Memory B cell (primary cell): ENCODE results near the gene EPB41L1.

Source experiments
- ATAC-seq: fragments of 150-1000 bp; cut with Tn5 transposase; 2 replicates; pipeline ENCODE4 v1.10.0; 2021; ENCODE audit warnings: low read depth, mild to moderate bottlenecking, moderate library complexity
- DNase-seq, 2 donors: peaks; one replicate each; pipeline ENCODE4 v3.0.0; 2022; ENCODE audit warnings: low spot score in 2 of 2
- H3K27ac Mint-ChIP-seq: one replicate; pipeline ENCODE4 v1.8.0; 2022; ENCODE audit warnings: mild to moderate bottlenecking, moderate library complexity, mixed read lengths
- H3K27me3 Mint-ChIP-seq: one replicate; pipeline ENCODE4 v1.8.0; 2022; ENCODE audit warnings: mixed read lengths
- H3K36me3 Mint-ChIP-seq: one replicate; pipeline ENCODE4 v1.8.0; 2022; ENCODE audit warnings: mild to moderate bottlenecking, mixed read lengths
- H3K4me1 Mint-ChIP-seq: one replicate; pipeline ENCODE4 v1.8.0; 2022; ENCODE audit warnings: mixed read lengths
- H3K4me3 Mint-ChIP-seq: one replicate; pipeline ENCODE4 v1.8.0; 2022; ENCODE audit warnings: mild to moderate bottlenecking, moderate library complexity, mixed read lengths
- H3K9me3 Mint-ChIP-seq: one replicate; pipeline ENCODE4 v1.8.0; 2022; ENCODE audit warnings: mixed read lengths

EPB41L1 gene

GRCh38 chr20:36117638-36118037 is 36.9 kb upstream of the EPB41L1 start:
- no peak overlapping the region for H3K27ac Mint-ChIP-seq
- no peaks in the 10 kb centered on the region for H3K9me3 Mint-ChIP-seq
- no peak for DNase-seq
- H3K27me3 Mint-ChIP-seq = peaks cover 7% of the 10 kb centered on the region
- ATAC-seq = no peak
- H3K36me3 Mint-ChIP-seq = no peaks in the 10 kb centered on the region
- no peak overlapping the region for H3K4me3 Mint-ChIP-seq
- H3K4me1 Mint-ChIP-seq = peaks cover 11% of the 10 kb centered on the region

DNA sequence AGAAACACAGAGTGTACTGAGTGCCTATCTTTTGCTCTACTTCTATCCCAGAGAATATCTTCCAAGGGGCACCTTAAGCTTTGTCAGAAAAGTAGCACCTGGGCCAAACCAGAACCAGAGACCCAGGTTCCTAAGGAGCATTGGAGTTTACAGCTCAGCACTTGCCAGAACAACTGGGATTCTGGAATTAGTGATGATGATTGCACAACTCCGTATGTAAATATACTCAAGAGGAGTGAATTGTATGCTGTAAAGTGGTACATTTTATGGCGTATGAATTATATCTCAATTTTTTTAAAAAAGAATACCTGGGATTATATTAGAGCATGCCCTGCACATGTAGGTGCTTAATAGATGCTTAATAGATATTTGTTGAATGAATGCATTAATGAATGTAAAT is 36.2 kb upstream of the EPB41L1 start:
- Mint-ChIP-seq H3K27ac (no peak overlapping the region), H3K4me1 (peaks cover 11% of the 10 kb centered on the region), H3K36me3 (no peaks in the 10 kb centered on the region), H3K9me3 (no peaks in the 10 kb centered on the region), H3K4me3 (no peak overlapping the region), H3K27me3 (peaks cover 7% of the 10 kb centered on the region)
- ATAC-seq (no peak), DNase-seq (no peak)

- Mint-ChIP-seq H3K4me1 (peaks cover 4% of the 10 kb centered on the region), H3K27ac (no peak overlapping the region), H3K4me3 (no peak overlapping the region), H3K27me3 (peaks cover 10% of the 10 kb centered on the region), H3K9me3 (no peaks in the 10 kb centered on the region), H3K36me3 (no peaks in the 10 kb centered on the region)
- DNase-seq (no peak), ATAC-seq (no peak)
Measured at GRCh38 chr20:36119537-36119936, 35.0 kb upstream of the EPB41L1 start.

DNA sequence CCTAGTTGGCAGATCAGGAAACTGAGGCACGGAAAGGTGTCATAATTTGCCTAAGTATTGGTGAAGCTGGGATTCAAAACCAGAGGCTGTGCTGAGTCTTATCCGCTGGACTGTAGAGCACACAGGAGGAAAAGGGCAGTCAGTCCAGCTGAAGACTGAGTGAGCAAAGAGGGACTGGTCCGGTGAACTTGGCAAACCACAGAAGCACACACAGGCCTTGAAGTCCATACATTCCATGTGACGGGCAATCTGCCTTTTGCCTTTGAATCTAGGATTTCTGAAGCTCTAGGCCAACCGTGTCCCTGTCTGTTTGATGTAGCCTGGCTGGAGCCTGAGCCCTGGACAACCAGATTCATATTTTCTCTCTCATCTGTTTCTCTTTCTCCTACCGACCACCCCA is 34.3 kb upstream of the EPB41L1 start:
- DNase-seq = no peak
- Mint-ChIP-seq H3K4me1 (peaks cover 2% of the 10 kb centered on the region), H3K9me3 (no peaks in the 10 kb centered on the region), H3K36me3 (no peaks in the 10 kb centered on the region), H3K4me3 (no peak overlapping the region), H3K27ac (no peak overlapping the region), H3K27me3 (peaks cover 12% of the 10 kb centered on the region)
- no peak for ATAC-seq

- Mint-ChIP-seq H3K27me3 (peaks cover 15% of the 10 kb centered on the region), H3K4me3 (no peak overlapping the region), H3K9me3 (no peaks in the 10 kb centered on the region), H3K4me1 (peaks cover 8% of the 10 kb centered on the region), H3K27ac (no peak overlapping the region), H3K36me3 (no peaks in the 10 kb centered on the region)
- ATAC-seq = no peak
- DNase-seq = no peak
Measured at GRCh38 chr20:36120991-36121390, 33.5 kb upstream of the EPB41L1 start.

DNA sequence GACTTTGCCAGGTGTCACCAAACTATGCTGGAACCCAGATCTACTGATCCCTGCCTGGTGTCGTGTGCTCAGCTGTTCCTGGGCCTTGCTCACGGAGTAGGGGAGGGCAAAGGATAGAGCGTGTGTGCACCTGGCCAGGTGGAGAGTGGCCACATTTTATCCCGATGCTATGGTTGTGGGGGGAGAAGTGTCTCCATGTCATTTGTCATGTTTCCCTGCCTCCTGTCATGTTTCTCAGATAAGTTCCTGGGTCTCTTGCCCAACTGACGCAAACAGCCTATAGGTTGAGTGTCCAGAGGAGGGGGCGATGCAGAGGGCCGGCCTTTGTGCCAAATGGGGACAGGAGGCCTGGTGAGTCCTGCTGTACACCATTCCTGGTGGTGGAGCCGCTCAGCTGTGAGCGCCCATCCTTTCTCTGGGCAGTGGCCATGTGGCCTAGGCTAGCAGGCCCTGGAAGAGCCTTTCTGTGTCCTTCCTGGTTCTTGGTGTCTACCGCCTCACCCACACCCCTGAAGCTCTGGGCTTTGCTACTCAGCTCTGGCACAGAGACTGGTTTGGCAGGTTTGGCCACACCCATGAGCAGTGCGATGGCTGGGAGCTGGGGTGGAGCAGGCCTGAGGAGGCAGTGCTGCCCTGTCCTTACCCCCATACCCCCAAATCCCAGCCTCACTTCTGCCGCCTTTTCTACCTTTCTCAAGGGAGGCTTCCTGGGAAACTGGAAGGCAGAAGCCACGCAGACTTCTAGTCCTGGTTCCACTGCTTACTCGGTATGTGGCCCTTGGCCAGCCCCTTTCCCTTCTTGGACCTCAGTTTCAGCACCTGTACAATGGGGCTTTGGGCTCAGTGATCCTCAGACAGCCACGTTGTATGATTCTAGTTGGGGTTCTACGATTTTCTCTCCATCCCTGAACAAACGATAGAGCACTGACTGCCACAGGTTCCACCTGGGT is 32.3 kb upstream of the EPB41L1 start:
- DNase-seq (no peak), ATAC-seq (no peak)
- Mint-ChIP-seq H3K9me3 (no peaks in the 10 kb centered on the region), H3K27me3 (peaks cover 15% of the 10 kb centered on the region), H3K4me3 (no peak overlapping the region), H3K27ac (no peak overlapping the region), H3K4me1 (peaks cover 6% of the 10 kb centered on the region), H3K36me3 (no peaks in the 10 kb centered on the region)

DNA sequence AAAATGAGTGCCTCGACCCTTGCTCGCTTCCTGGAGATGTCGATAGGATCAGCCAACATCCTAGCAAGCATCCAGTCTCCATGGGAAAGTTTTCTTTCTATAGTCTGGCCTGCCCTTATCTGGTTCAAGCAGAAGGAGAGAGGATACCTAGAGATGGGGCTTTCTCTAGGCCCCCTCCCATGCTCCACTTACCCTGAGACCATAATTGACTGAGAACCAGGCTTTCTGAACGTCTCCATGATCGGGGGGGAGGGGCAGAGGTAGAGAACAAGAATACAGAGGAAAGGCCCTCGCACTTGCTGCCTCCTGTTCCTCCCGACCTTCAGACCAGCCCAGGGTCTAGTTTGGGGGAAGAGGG is 31.6 kb upstream of the EPB41L1 start:
- H3K9me3 Mint-ChIP-seq = no peaks in the 10 kb centered on the region
- no peak for ATAC-seq

GRCh38 chr20:36125097-36125496 is 29.4 kb upstream of the EPB41L1 start:
- Mint-ChIP-seq H3K27ac (no peak overlapping the region), H3K4me3 (no peak overlapping the region), H3K4me1 (peaks cover 6% of the 10 kb centered on the region), H3K9me3 (no peaks in the 10 kb centered on the region), H3K36me3 (no peaks in the 10 kb centered on the region), H3K27me3 (peaks cover 10% of the 10 kb centered on the region)
- ATAC-seq (peak; percentile 51), DNase-seq (no peak)

More for the DNA sequence above, 31.6 kb upstream of the EPB41L1 start:
- peaks cover 6% of the 10 kb centered on the region for H3K4me1 Mint-ChIP-seq
- no peak overlapping the region for H3K4me3 Mint-ChIP-seq
- H3K27me3 Mint-ChIP-seq = peaks cover 15% of the 10 kb centered on the region
- DNase-seq = no peak
- no peak overlapping the region for H3K27ac Mint-ChIP-seq
- H3K36me3 Mint-ChIP-seq = no peaks in the 10 kb centered on the region

DNA sequence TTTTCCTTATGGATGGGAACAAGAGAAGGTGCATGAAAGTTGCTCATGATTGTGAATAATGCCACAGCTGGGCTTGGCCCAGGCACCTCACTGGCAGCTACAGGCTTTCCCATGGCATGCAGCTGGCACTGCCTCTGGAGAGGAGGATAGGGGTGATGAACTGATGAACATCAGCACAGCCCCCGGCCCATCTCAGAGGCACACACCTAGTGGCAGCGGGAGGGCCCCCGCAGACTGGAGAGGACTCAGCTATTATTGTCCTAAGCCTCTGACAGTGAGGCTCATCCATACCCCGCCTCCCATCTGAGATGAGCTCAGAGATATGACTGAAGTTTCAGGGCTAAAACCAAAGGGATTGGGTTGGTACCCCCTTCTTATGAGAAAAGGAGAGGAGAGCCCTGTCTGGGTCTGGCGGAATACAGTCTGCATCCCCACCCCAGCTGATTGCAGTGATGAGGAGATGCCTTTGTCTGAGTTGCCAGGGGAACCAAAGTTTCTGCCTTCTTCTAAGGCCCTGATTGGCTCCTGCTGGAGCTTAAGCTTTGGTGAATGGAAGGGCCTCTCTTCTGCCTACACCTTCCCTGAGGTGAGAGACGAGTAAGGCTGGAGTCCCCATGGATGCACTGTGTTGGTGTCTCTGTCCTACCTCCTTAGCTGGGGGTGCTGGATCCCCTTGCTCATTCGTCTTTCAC is 27.6 kb upstream of the EPB41L1 start:
- H3K4me1 Mint-ChIP-seq = peaks cover 6% of the 10 kb centered on the region
- H3K9me3 Mint-ChIP-seq = no peaks in the 10 kb centered on the region
- no peak overlapping the region for H3K27ac Mint-ChIP-seq
- ATAC-seq (no peak), DNase-seq (no peak)
- no peak overlapping the region for H3K4me3 Mint-ChIP-seq
- no peaks in the 10 kb centered on the region for H3K36me3 Mint-ChIP-seq
- H3K27me3 Mint-ChIP-seq = peaks cover 8% of the 10 kb centered on the region

- Mint-ChIP-seq H3K4me3 (no peak overlapping the region), H3K9me3 (no peaks in the 10 kb centered on the region), H3K27ac (no peak overlapping the region), H3K4me1 (peaks cover 15% of the 10 kb centered on the region), H3K27me3 (peaks cover 10% of the 10 kb centered on the region), H3K36me3 (no peaks in the 10 kb centered on the region)
- no peak for ATAC-seq
- DNase-seq = no peak
Measured at GRCh38 chr20:36128463-36129159, 25.9 kb upstream of the EPB41L1 start.

GRCh38 chr20:36129160-36129543 is 25.4 kb upstream of the EPB41L1 start:
- H3K27ac Mint-ChIP-seq = no peak overlapping the region
- no peak for ATAC-seq
- H3K36me3 Mint-ChIP-seq = no peaks in the 10 kb centered on the region

DNA sequence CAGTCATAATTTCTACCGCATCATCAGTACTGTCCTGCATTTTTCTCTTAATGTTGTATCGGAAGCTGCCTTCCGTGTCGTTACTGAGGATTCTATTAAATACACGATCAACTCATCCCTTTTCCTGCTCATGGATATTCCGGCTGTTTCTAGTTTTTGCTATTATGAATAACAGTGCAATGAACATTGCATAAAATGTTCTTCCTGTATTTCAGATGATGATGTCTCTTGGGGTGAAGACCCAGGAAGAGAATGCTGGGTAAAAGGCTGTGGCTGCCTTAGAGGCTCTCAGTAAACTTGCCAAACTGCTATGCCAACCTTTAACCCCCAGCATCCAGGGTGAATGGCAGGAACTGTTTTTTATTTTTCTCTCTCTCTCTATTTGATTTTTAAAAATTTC is 24.1 kb upstream of the EPB41L1 start:
- H3K27ac Mint-ChIP-seq = no peak overlapping the region
- H3K36me3 Mint-ChIP-seq = no peaks in the 10 kb centered on the region
- DNase-seq (no peak), ATAC-seq (no peak)
- H3K9me3 Mint-ChIP-seq = no peaks in the 10 kb centered on the region
- H3K4me3 Mint-ChIP-seq = no peak overlapping the region
- H3K4me1 Mint-ChIP-seq = peaks cover 13% of the 10 kb centered on the region
- peaks cover 4% of the 10 kb centered on the region for H3K27me3 Mint-ChIP-seq

More at GRCh38 chr20:36129160-36129543, 25.4 kb upstream of the EPB41L1 start:
- DNase-seq = no peak
- H3K4me3 Mint-ChIP-seq = no peak overlapping the region
- H3K4me1 Mint-ChIP-seq = peaks cover 15% of the 10 kb centered on the region
- no peaks in the 10 kb centered on the region for H3K9me3 Mint-ChIP-seq
- H3K27me3 Mint-ChIP-seq = peaks cover 9% of the 10 kb centered on the region

GRCh38 chr20:36132802-36133211 is 21.7 kb upstream of the EPB41L1 start:
- no peak for DNase-seq
- Mint-ChIP-seq H3K27me3 (peaks cover 1% of the 10 kb centered on the region), H3K4me3 (no peak overlapping the region), H3K9me3 (no peaks in the 10 kb centered on the region), H3K36me3 (no peaks in the 10 kb centered on the region), H3K4me1 (peaks cover 9% of the 10 kb centered on the region), H3K27ac (no peak overlapping the region)
- peak; percentile 99 for ATAC-seq

GRCh38 chr20:36133821-36134220 is 20.7 kb upstream of the EPB41L1 start:
- H3K36me3 Mint-ChIP-seq = no peaks in the 10 kb centered on the region
- no peak overlapping the region for H3K27ac Mint-ChIP-seq
- H3K9me3 Mint-ChIP-seq = no peaks in the 10 kb centered on the region
- H3K4me3 Mint-ChIP-seq = no peak overlapping the region
- DNase-seq (no peak), ATAC-seq (no peak)
- peaks cover 1% of the 10 kb centered on the region for H3K27me3 Mint-ChIP-seq
- peaks cover 9% of the 10 kb centered on the region for H3K4me1 Mint-ChIP-seq
